ENCODE measurements around the gene ARHGAP29.
"Not testable (repeated sequence)": the region's sequence is repeated elsewhere in the genome, so short reads cannot be mapped to it uniquely, and the experiment has no call there.

DNA sequence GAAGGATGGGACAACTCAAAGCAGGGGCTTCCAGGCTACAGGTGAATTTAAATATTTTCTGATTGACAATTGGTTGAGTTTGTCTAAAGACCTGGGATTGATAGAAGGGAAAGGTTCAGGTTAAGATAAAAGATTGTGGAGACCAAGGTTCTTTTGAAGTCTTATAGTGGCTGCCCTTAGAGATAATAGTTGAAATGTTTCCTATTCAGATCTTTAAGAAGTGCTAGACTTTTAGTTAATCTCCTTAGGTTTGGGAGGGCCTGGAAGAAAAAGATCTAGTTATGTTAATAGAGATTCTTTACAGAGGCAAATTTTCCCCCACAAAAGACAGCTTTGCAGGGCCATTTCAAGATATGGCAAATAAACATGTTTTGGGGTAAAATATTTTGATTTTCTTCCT, 88.2 kb downstream of the ARHGAP29 start:
- TF ChIP-seq, protein P1, sequence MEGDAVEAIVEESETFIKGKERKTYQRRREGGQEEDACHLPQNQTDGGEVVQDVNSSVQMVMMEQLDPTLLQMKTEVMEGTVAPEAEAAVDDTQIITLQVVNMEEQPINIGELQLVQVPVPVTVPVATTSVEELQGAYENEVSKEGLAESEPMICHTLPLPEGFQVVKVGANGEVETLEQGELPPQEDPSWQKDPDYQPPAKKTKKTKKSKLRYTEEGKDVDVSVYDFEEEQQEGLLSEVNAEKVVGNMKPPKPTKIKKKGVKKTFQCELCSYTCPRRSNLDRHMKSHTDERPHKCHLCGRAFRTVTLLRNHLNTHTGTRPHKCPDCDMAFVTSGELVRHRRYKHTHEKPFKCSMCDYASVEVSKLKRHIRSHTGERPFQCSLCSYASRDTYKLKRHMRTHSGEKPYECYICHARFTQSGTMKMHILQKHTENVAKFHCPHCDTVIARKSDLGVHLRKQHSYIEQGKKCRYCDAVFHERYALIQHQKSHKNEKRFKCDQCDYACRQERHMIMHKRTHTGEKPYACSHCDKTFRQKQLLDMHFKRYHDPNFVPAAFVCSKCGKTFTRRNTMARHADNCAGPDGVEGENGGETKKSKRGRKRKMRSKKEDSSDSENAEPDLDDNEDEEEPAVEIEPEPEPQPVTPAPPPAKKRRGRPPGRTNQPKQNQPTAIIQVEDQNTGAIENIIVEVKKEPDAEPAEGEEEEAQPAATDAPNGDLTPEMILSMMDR (IDR thresholded peaks at IDR 0.05) = not testable (repeated sequence)
- not testable (repeated sequence) for TF ChIP-seq POLR2A (IDR thresholded peaks at IDR 0.05; ENCODE audit: low read depth); POLR2AphosphoS5 (IDR thresholded peaks at IDR 0.05)
